Neural crest cell (in vitro differentiated cells): ENCODE measurements around the gene PTX4. TPM values are rescaled to one million over a fixed set of nuclear protein-coding genes. Genes with fewer than 3 reads are reported as not detected.

Source experiments
- DNase-seq: peaks from one replicate; pipeline ENCODE4 v3.0.0; 2021; ENCODE audit warnings: low read depth, mixed read lengths, low spot score
- H3K27ac Mint-ChIP-seq: one replicate; pipeline ENCODE4 v1.8.0; 2021; ENCODE audit warnings: mild to moderate bottlenecking, mixed read lengths; ENCODE audit not compliant: unreplicated experiment
- H3K27me3 Mint-ChIP-seq: 2 replicates; pipeline ENCODE4 v1.8.0; 2021; ENCODE audit warnings: low read depth, mild to moderate bottlenecking, mixed read lengths
- H3K36me3 Mint-ChIP-seq: 2 replicates; pipeline ENCODE4 v1.8.0; 2021; ENCODE audit warnings: low read depth, mild to moderate bottlenecking, mixed read lengths
- H3K4me1 Mint-ChIP-seq: 2 replicates; pipeline ENCODE4 v1.8.0; 2021; ENCODE audit warnings: mixed read lengths
- H3K4me3 Mint-ChIP-seq: one replicate; pipeline ENCODE4 v1.8.0; 2021; ENCODE audit warnings: mild to moderate bottlenecking, mixed read lengths
- H3K9me3 Mint-ChIP-seq: 2 replicates; pipeline ENCODE4 v1.8.0; 2021; ENCODE audit warnings: mixed read lengths
- total RNA-seq: library from RNA; stranded (reverse); gene quantifications from 2 replicates; pipeline ENCODE4 v1.2.1, GENCODE V29; 2021
- TF ChIP-seq, protein P1 (sequence below): fragments of 200-600 bp; sonication (generic); conservative IDR thresholded peaks from 2 replicates; pipeline ENCODE4 v1.5.0; 2021; ENCODE audit warnings: antibody characterized with exemption, mild to moderate bottlenecking

PTX4 gene
- total RNA-seq, 1 donor from 2014 or later, result 0.28 TPM

DNA sequence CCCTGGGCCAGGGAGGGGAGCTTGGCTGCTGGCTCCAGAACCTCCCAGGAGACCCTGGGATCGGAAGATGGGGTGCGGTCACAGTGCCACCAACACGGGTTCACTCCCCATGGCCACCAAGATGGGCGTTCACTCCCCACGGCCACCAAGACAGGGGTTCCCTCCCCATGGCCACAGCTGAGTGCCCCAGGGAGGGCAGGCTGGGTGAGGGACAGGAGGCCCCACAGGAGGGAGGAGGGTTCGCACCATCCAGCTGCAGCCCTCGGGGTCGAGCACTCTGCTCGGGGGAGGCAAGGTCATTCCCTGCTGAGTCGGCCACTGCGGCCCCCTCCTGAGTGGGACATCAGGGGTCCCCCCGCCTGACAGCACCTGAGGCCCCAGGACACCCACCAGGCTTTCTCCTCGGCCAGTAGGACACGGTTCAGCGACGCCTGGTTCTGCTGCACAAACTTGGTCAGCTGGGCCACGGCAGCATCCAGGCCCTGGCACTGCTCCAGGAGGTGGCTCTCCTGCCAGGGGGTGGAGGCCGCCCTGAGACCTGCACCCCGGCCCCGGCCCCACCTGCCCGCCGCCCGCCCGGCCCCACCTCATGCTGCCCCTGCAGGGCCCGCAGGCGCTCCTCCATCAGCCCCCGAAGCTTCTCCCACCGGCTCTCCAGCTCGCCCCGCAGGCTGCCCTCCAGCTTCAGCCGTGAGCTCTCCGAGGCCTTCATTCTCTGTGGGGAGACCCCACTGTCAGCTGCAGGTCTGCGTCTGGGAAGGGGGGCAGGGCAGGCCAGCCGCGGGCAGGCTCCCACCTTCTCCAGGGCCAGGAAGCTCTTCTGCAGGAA, 50.3 kb downstream of the PTX4 start:
- TF ChIP-seq, protein P1, sequence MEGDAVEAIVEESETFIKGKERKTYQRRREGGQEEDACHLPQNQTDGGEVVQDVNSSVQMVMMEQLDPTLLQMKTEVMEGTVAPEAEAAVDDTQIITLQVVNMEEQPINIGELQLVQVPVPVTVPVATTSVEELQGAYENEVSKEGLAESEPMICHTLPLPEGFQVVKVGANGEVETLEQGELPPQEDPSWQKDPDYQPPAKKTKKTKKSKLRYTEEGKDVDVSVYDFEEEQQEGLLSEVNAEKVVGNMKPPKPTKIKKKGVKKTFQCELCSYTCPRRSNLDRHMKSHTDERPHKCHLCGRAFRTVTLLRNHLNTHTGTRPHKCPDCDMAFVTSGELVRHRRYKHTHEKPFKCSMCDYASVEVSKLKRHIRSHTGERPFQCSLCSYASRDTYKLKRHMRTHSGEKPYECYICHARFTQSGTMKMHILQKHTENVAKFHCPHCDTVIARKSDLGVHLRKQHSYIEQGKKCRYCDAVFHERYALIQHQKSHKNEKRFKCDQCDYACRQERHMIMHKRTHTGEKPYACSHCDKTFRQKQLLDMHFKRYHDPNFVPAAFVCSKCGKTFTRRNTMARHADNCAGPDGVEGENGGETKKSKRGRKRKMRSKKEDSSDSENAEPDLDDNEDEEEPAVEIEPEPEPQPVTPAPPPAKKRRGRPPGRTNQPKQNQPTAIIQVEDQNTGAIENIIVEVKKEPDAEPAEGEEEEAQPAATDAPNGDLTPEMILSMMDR, result no peak

DNA sequence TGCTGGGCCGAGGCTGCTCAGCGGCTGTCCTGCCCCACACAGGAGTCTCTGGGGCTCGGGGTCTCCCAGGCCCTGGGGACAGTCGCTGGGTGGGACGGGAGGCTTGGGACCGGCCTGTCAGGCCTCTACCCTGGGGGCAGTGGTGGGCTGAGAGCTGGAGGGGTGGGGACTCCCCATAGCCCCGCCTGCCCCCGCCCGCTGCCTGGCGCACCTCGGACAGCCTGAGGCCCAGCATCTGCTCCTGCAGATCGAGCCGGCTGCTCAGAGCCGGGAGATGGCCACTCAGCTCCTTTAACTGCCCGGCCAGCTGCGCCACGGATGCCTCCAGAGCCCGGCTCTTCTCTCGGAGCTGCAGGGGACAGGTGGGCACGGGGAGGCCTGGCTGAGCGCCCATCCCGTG, 51.1 kb downstream of the PTX4 start:
- no peaks in the 10 kb centered on the region for H3K27me3 Mint-ChIP-seq

More for the DNA sequence above, 50.3 kb downstream of the PTX4 start:
- Mint-ChIP-seq H3K4me3 (no peak overlapping the region), H3K27me3 (no peaks in the 10 kb centered on the region), H3K36me3 (no peaks in the 10 kb centered on the region), H3K4me1 (no peaks in the 10 kb centered on the region), H3K9me3 (no peaks in the 10 kb centered on the region), H3K27ac (no peak overlapping the region)
- DNase-seq, result no peak

DNA sequence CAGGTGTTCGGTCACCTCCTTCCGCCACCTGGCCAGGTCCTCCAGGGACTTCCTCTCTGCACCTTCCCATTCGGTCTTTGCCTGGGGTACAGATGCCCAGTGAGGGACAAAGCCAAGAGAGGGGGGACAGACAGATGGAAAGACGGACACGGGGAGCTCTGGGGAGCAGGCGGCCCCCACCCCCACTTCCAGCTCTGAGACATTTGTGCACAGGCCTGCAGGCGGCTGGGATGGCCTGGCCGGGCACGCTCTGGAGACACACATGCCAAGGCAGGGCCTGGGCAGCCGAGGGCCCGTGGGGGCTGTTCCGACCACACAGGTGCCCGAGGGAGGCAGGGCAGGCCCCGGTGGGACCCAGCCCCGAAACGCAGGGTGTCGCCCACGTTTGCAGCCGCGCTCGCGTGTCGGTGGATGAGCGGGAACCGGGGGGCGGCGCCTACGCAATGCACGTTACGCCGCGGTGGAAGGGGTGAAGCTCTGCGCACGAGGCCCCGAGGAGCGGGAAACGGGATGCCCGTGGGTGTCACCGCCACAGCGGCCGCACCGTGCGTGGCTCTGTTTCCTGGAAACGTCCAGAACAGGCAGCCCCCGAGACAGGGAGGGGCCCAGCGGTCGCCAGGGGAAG, 51.9 kb downstream of the PTX4 start:
- Mint-ChIP-seq H3K4me3 (no peak overlapping the region), H3K27me3 (no peaks in the 10 kb centered on the region), H3K9me3 (no peaks in the 10 kb centered on the region), H3K36me3 (no peaks in the 10 kb centered on the region), H3K27ac (no peak overlapping the region), H3K4me1 (no peaks in the 10 kb centered on the region)
- TF ChIP-seq, protein P1, result no peak
- no peak for DNase-seq

More for the DNA sequence above, 51.1 kb downstream of the PTX4 start:
- Mint-ChIP-seq H3K4me3 (no peak overlapping the region), H3K36me3 (no peaks in the 10 kb centered on the region), H3K9me3 (no peaks in the 10 kb centered on the region), H3K4me1 (no peaks in the 10 kb centered on the region), H3K27ac (no peak overlapping the region)
- TF ChIP-seq, protein P1, result no peak
- DNase-seq, result no peak

DNA sequence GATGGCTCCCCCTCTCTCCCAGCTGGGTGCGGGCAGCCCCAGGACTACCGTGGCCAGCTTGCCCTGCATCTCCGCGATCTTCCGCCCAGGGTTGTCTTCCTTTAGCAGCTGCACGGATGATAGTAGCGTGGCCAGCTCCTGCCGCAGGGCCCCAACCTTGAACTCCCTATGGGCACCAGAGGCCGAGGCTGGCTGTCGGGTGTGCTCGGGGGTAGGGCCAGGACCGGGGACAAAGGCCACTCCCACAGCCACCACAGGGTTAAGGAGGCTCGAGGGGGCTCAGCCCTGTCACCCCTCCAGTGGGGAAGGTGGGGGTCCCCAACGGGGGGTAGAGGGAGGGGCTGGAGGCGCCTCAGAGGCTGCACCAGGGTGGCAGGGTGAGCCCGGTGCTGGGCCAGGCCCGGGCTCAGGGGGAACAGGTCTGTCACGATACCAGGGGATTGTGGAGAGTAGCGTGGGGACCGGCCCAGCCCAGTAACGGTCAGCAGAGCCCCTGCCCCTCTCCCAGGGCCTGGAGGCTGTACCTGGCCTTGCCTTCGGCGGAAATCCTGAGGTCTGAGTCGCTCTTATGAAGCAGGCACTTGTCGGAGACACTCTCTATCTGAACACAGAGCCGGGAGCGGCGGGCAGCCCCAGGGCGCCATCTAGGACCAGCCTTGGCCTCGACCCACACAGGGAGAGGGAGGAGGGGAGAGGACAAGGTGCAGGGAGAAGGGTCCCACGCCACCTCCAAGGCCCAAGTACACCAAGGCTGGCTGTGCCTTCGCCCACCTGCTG, 52.6 kb downstream of the PTX4 start:
- no peaks in the 10 kb centered on the region for H3K27me3 Mint-ChIP-seq
- H3K4me3 Mint-ChIP-seq, result no peak overlapping the region
- H3K9me3 Mint-ChIP-seq, result no peaks in the 10 kb centered on the region
- H3K36me3 Mint-ChIP-seq, result no peaks in the 10 kb centered on the region
- TF ChIP-seq, protein P1, result no peak
- no peaks in the 10 kb centered on the region for H3K4me1 Mint-ChIP-seq
- DNase-seq, result no peak
- H3K27ac Mint-ChIP-seq, result no peak overlapping the region

Other genes with a start within 250 kb of the PTX4 start
- gene TPSAB1, start 248.2 kb downstream of the PTX4 start, total RNA-seq, result not detected in 2 replicates
- gene TPSD1, start 232.9 kb downstream of the PTX4 start, total RNA-seq, result not detected in 2 replicates
- gene UBE2I, start 179.3 kb downstream of the PTX4 start, total RNA-seq, result 301 and 311 TPM in 2 replicates
- gene BAIAP3, start 155.3 kb downstream of the PTX4 start, total RNA-seq, result 3.4 and 4.0 TPM in 2 replicates
- gene TSR3, start 137.1 kb downstream of the PTX4 start, total RNA-seq, result 65.6 and 66.2 TPM in 2 replicates
- gene GNPTG, start 137.0 kb downstream of the PTX4 start, total RNA-seq, result 32.8 and 38.3 TPM in 2 replicates
- gene UNKL, start 74.2 kb downstream of the PTX4 start, total RNA-seq, result 18.6 and 26.2 TPM in 2 replicates
- 17.1 and 17.8 TPM in 2 replicates for gene UQCC4, start 68.2 kb downstream of the PTX4 start, total RNA-seq
- gene PERCC1, start 57.9 kb downstream of the PTX4 start, total RNA-seq, result not detected in 2 replicates
- 1.2 and 1.9 TPM in 2 replicates for gene CCDC154, start 44.4 kb downstream of the PTX4 start, total RNA-seq
- 74.5 and 82.4 TPM in 2 replicates for gene CLCN7, start 13.9 kb downstream of the PTX4 start, total RNA-seq
- 77.9 and 87.5 TPM in 2 replicates for gene TELO2, start 4.4 kb upstream of the PTX4 start, total RNA-seq
- 0.98 and 1.3 TPM in 2 replicates for gene TMEM204, start 44.7 kb upstream of the PTX4 start, total RNA-seq
- 43.3 and 45.8 TPM in 2 replicates for gene IFT140, start 123.1 kb upstream of the PTX4 start, total RNA-seq
- 38.3 TPM in 2 replicates for gene CRAMP1, start 123.4 kb upstream of the PTX4 start, total RNA-seq
- gene JPT2, start 189.3 kb upstream of the PTX4 start, total RNA-seq, result 247 and 261 TPM in 2 replicates
- gene MAPK8IP3, start 217.3 kb upstream of the PTX4 start, total RNA-seq, result 111 and 113 TPM in 2 replicates